Measurements from ENCODE around the gene ZNF649. TPM values are rescaled to one million over a fixed set of nuclear protein-coding genes. Genes with fewer than 3 reads are reported as not detected.

Gene ZNF649
- total RNA-seq, 1 donor from 2014 or later, result 41.2 TPM

GRCh38 chr19:51891193-51891747 is 13.5 kb downstream of the ZNF649 start:
- no peak for FAIRE-seq
- DNase-seq (ENCODE audit: low spot score in 2 of 2), result no peak

- no peak for FAIRE-seq
- no peak for DNase-seq (ENCODE audit: low spot score in 2 of 2)
These were observed 14.9 kb downstream of the ZNF649 start for GRCh38 chr19:51889934-51890333.

GRCh38 chr19:51887522-51888498 is 17.0 kb downstream of the ZNF649 start, which contains the start of gene ZNF577:
Gene ZNF577 (minus strand): TSS chr19:51887951. CDS start chr19:51880382, 7,569 bp downstream.
- DNase-seq (ENCODE audit: low spot score in 2 of 2) (peak; percentile 51 to 69), FAIRE-seq (no peak)

DNA sequence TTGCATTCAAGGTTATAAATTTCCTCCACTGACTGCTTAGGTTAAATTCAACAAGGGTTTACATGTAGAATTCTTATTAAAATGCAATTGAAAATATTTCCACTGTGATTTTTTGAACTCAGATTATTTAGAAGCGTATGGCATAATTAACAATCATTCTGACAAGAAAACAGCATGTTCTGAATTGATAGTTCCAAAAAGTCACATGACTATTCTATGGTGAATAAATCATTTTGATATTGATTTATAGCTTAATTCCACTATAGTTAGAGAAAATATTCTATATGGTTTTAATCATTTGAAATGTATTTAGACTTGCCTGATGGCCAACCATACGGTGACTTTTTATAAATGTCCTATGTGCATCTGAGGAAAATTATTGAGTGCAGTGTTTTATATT is 20.1 kb downstream of the ZNF649 start:
- FAIRE-seq, result no peak
- DNase-seq (ENCODE audit: low spot score in 2 of 2), result no peak

DNA sequence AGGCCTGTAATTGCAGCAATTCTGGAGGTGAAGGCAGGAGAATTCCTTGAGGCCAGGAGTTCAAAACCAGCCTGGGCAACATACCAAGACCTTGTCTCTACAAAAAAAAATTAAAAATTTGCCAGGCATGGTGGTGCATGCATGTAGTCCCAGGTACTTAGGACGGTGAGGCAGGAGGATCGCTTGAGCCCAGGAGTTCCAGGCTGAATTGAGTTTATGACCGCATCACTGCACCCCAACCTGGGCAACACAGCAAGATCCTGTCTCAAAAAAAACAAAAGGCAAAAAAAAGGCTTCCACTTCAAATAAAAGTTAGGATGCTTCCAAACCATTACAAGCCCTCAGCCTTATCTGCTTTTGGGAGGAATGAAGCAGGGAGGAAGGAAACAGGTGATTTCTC is 22.3 kb downstream of the ZNF649 start:
- DNase-seq (ENCODE audit: low spot score in 2 of 2), result no peak
- FAIRE-seq, result no peak

DNA sequence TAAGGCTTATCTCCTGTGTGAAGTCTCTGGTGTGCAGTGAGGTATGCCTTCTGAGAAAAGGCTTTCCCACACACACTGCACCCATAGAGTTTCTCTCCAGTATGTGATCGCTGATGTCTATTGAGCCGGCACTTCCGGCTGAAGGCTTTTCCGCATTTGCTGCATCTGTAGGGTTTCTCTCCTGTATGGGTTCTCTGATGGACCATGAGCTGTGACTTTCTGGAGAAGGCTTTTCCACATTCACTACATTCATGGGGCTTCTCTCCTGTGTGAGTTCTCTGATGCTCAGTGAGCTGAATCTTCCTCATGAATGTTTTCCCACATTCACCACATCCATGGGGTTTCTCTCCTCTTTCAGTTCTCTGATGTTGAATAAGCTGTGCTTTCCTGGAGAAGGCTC is 31.7 kb downstream of the ZNF649 start:
- FAIRE-seq (no peak), DNase-seq (ENCODE audit: low spot score in 2 of 2) (no peak)

GRCh38 chr19:51861870-51862622 is 42.8 kb downstream of the ZNF649 start:
- FAIRE-seq, result no peak

More at GRCh38 chr19:51861870-51862622, 42.8 kb downstream of the ZNF649 start:
- no peak for DNase-seq (ENCODE audit: low spot score in 2 of 2)

Other genes starting within 250 kb of the ZNF649 start
- gene SPACA6, start 211.7 kb downstream of the ZNF649 start, total RNA-seq, result 3.7 TPM
- gene HAS1, start 181.0 kb downstream of the ZNF649 start, total RNA-seq, result 3.3 TPM
- 4.5 TPM for gene FPR1, start 153.1 kb downstream of the ZNF649 start, total RNA-seq
- gene FPR2, start 143.8 kb downstream of the ZNF649 start, total RNA-seq, result 0.41 TPM
- under 0.01 TPM for gene FPR3, start 109.9 kb downstream of the ZNF649 start, total RNA-seq
- 64.8 TPM for gene ZNF577, start 17.1 kb downstream of the ZNF649 start, total RNA-seq
- gene ZNF613, start 22.5 kb upstream of the ZNF649 start, total RNA-seq, result 10.6 TPM
- 20.8 TPM for gene ZNF350, start 81.8 kb upstream of the ZNF649 start, total RNA-seq
- gene ZNF615, start 103.2 kb upstream of the ZNF649 start, total RNA-seq, result 26.5 TPM
- gene ZNF614, start 123.4 kb upstream of the ZNF649 start, total RNA-seq, result 32.6 TPM
- 18.8 TPM for gene ZNF432, start 143.8 kb upstream of the ZNF649 start, total RNA-seq
- gene ZNF841, start 190.7 kb upstream of the ZNF649 start, total RNA-seq, result 52.6 TPM
- 28.9 TPM for gene ZNF616, start 234.9 kb upstream of the ZNF649 start, total RNA-seq